NCI-H1092 treated with DMSO at 0.1 percent for 48 hours (cell line): ENCODE measurements around the gene UVRAG.

Experiments used
- DNase-seq: peaks from one replicate; lab custom pipeline; 2025; lab: John Stamatoyannopoulos, UW

Gene UVRAG

GRCh38 chr11:75809991-75810390, 5.0 kb upstream of the UVRAG start:
- DNase-seq: no peak

GRCh38 chr11:75810637-75811390, 4.2 kb upstream of the UVRAG start:
- DNase-seq: no peak

- no peak for DNase-seq
Measured at GRCh38 chr11:75811485-75811884, 3.5 kb upstream of the UVRAG start.

- no peak for DNase-seq
Measured at GRCh38 chr11:75812542-75813040, 2.4 kb upstream of the UVRAG start.

GRCh38 chr11:75813124-75813523, 1.9 kb upstream of the UVRAG start:
- no peak for DNase-seq

GRCh38 chr11:75813622-75814039, 1.4 kb upstream of the UVRAG start:
- no peak for DNase-seq

GRCh38 chr11:75814363-75814676, 690 bp upstream of the UVRAG start:
- no peak for DNase-seq

- DNase-seq: peak; percentile 75
Measured at GRCh38 chr11:75815345-75816168, 547 bp downstream of the UVRAG start.

GRCh38 chr11:75816561-75817239, 1.7 kb downstream of the UVRAG start:
- DNase-seq: peak; percentile 11

- no peak for DNase-seq
Measured at GRCh38 chr11:75820645-75821044, 5.6 kb downstream of the UVRAG start.

GRCh38 chr11:75821202-75821601, 6.2 kb downstream of the UVRAG start:
- DNase-seq: no peak

GRCh38 chr11:75822541-75822940, 7.5 kb downstream of the UVRAG start:
- DNase-seq: no peak

- DNase-seq: no peak
Measured at GRCh38 chr11:75823415-75823814, 8.4 kb downstream of the UVRAG start.

GRCh38 chr11:75823946-75824345, 8.9 kb downstream of the UVRAG start:
- no peak for DNase-seq

GRCh38 chr11:75826461-75827230, 11.6 kb downstream of the UVRAG start:
- DNase-seq: no peak

GRCh38 chr11:75827562-75827961, 12.6 kb downstream of the UVRAG start:
- no peak for DNase-seq

- no peak for DNase-seq
Measured at GRCh38 chr11:75831915-75832502, 17.0 kb downstream of the UVRAG start.

GRCh38 chr11:75834728-75835127, 19.7 kb downstream of the UVRAG start:
- no peak for DNase-seq

GRCh38 chr11:75836417-75836816, 21.4 kb downstream of the UVRAG start:
- DNase-seq: no peak

- DNase-seq: no peak
Measured at GRCh38 chr11:75839851-75840250, 24.8 kb downstream of the UVRAG start.

- DNase-seq: no peak
Measured at GRCh38 chr11:75840522-75840921, 25.5 kb downstream of the UVRAG start.

- DNase-seq: no peak
Measured at GRCh38 chr11:75841739-75842138, 26.7 kb downstream of the UVRAG start.
